ENCODE data around the gene KIF4A. TPM values are rescaled to one million over a fixed set of nuclear protein-coding genes. Genes with fewer than 3 reads are reported as not detected.

KIF4A gene
- total and polyA plus RNA-seq, 2 of the 13 experiments (the other 11 are each of a cell fraction or from before 2014, with no cell fraction given) = 9.4 to 28.2 TPM

- Histone ChIP-seq H3K9ac (ENCODE audit: insufficient read depth, low read depth, low read length) (no peak overlapping the region), H3K4me1 (ENCODE audit: insufficient read depth, low read length) (peaks cover 9% of the 10 kb centered on the region), H3K27ac (ENCODE audit: extremely low read length, insufficient read depth, low read length) (no peak overlapping the region), H3K4me2 (ENCODE audit: low read depth, low read length) (no peak overlapping the region), H3K4me3 (replicated peaks in 1 of 3; ENCODE audit: insufficient read depth in 1 of 3, low read depth in 2 of 3, low read length in 3 of 3) (no peak overlapping the region), H3K79me2 (ENCODE audit: insufficient read depth, low read length) (no peaks in the 10 kb centered on the region), H3K9me3 (ENCODE audit: low read length) (no peaks in the 10 kb centered on the region), H3K36me3 (replicated peaks in 1 of 2; ENCODE audit: control insufficient read depth in 1 of 2, insufficient read depth in 2 of 2, low read length in 2 of 2) (no peaks in the 10 kb centered on the region), H3K27me3 (ENCODE audit: control insufficient read depth in 1 of 2, insufficient read depth in 2 of 2, low read length in 2 of 2) (no peaks in the 10 kb centered on the region), H2AFZ (ENCODE audit: low read length) (no peak overlapping the region), H4K20me1 (ENCODE audit: insufficient read depth, low read length) (no peaks in the 10 kb centered on the region)
- DNase-seq (ENCODE audit: low spot score) (no peak), FAIRE-seq (no peak), ATAC-seq (no peak)
- POLR2A ChIA-PET = no interaction called here
- CTCF ChIA-PET (ENCODE audit: low intra/inter-chr PET ratio, low total read pairs) = no interaction called here
- BruUV-seq (replicated peaks) = no TSS peak
- WGBS (ENCODE audit: low lambda C conversion rate) = 61% methylated on average over 6 of the region's 6 CpGs
- TF ChIP-seq PLSCR1 (CRISPR knock-in tag; IDR thresholded peaks at IDR 0.05; ENCODE audit: borderline replicate concordance) (no peak), ZNF276 (CRISPR knock-in tag; IDR thresholded peaks at IDR 0.05; ENCODE audit: low read depth) (no peak), HINFP (CRISPR knock-in tag; IDR thresholded peaks at IDR 0.05; ENCODE audit: low read depth) (no peak), ETV5 (CRISPR knock-in tag; IDR thresholded peaks at IDR 0.05; ENCODE audit: borderline replicate concordance) (no peak), MYNN (CRISPR knock-in tag; IDR thresholded peaks at IDR 0.05; ENCODE audit: low read depth) (no peak), SMYD3 (CRISPR knock-in tag; IDR thresholded peaks at IDR 0.05) (no peak)
- intact Hi-C loops (cut with micrococcal nuclease; ENCODE audit: unreplicated experiment) (loop anchor here (5.0 to 10.0 kb wide), 2 partner anchors 137 to 235 kb away; partner anchors contain the start of gene KIF4A), in situ Hi-C loops (cut with HindIII; ENCODE audit: extremely low pct_ligation_motif_present, low pct_unique_long_range_greater_than_20kb) (no loop called here)
These were observed 139.9 kb downstream of the KIF4A start for GRCh38 chrX:70429759-70430158.

Data from HepG2 (cell line).